Mesothelial cell of epicardium (in vitro differentiated cells): ENCODE data around the gene BAK1. TPM values are rescaled to one million over a fixed set of nuclear protein-coding genes. Genes with fewer than 3 reads are reported as not detected.

Experiments used
- DNase-seq, 2 experiments: peaks; one replicate each; pipeline ENCODE4 v3.0.0; 2021; ENCODE audit warnings: low spot score in 2 of 2; ENCODE audit not compliant: unreplicated experiment in 2 of 2
- H3K27ac Mint-ChIP-seq: 2 replicates; pipeline ENCODE4 v1.8.0; 2021; ENCODE audit warnings: mixed read lengths
- H3K27me3 Mint-ChIP-seq: 2 replicates; pipeline ENCODE4 v1.8.0; 2021; ENCODE audit warnings: low read depth, mixed read lengths
- H3K36me3 Mint-ChIP-seq: 2 replicates; pipeline ENCODE4 v1.8.0; 2021; ENCODE audit warnings: mixed read lengths
- H3K4me1 Mint-ChIP-seq: 2 replicates; pipeline ENCODE4 v1.8.0; 2021; ENCODE audit warnings: mixed read lengths
- H3K4me3 Mint-ChIP-seq: 2 replicates; pipeline ENCODE4 v1.8.0; 2021; ENCODE audit warnings: mild to moderate bottlenecking, moderate library complexity, mixed read lengths
- H3K9me3 Mint-ChIP-seq: 2 replicates; pipeline ENCODE4 v1.8.0; 2021; ENCODE audit warnings: mixed read lengths
- total RNA-seq: library from RNA; stranded (reverse); gene quantifications from 3 replicates; pipeline ENCODE4 v1.2.1, GENCODE V29; 2021
- TF ChIP-seq, protein P1 (sequence below): fragments of 200-600 bp; sonication (generic); IDR thresholded peaks from one replicate; pipeline ENCODE4 v1.5.0; 2021; ENCODE audit warnings: antibody characterized with exemption; ENCODE audit not compliant: unreplicated experiment

BAK1 gene
- total RNA-seq, 1 donor from 2014 or later = 15.0 TPM

DNA sequence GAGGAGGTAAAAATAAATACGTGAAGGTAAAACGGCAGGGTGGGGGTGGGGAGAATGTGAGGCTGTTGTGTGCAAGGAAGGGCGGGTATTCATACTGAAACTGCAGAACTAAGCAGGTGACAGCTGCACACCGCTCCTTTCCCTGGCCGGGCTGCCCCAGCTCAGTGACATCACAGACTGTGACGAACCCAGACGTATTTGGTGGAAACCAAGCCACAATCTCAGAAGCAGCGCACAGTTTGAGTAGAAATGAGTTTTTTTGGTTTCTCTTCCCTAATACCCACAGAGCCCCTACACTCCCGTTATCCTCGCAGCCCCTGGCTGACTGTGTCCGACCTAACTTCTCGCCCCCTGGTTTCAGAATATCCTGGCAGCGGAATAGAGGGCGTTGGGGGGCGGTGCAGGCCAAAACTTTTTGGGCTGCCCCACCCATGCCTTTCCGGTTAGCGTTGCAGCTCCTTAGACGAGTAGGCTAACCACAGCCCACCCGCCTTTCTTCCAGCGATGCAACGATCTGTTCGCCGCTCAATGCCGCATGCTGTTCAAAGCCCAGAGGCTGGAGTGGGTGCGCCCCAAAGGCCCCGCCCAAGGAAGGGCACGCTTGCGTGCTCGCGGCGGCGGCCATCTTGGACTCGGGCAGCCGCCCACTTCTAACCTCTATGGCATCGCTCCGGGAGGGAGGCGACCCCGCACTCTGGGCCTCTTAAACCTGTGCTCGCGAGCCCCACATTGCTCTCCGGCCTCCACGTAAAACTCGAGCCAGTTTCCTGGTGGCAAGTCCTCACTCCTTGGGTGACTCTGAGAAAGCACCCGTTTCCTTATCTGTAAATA is 9.1 kb downstream of the BAK1 start:
- Mint-ChIP-seq H3K4me3 (peak overlapping the region; percentile 86), H3K36me3 (peaks cover 7% of the 10 kb centered on the region), H3K4me1 (peaks cover 16% of the 10 kb centered on the region), H3K27me3 (no peaks in the 10 kb centered on the region), H3K27ac (peak overlapping the region; percentile 95), H3K9me3 (no peaks in the 10 kb centered on the region)
- DNase-seq = peak; percentile 56 to 79
- TF ChIP-seq, protein P1, sequence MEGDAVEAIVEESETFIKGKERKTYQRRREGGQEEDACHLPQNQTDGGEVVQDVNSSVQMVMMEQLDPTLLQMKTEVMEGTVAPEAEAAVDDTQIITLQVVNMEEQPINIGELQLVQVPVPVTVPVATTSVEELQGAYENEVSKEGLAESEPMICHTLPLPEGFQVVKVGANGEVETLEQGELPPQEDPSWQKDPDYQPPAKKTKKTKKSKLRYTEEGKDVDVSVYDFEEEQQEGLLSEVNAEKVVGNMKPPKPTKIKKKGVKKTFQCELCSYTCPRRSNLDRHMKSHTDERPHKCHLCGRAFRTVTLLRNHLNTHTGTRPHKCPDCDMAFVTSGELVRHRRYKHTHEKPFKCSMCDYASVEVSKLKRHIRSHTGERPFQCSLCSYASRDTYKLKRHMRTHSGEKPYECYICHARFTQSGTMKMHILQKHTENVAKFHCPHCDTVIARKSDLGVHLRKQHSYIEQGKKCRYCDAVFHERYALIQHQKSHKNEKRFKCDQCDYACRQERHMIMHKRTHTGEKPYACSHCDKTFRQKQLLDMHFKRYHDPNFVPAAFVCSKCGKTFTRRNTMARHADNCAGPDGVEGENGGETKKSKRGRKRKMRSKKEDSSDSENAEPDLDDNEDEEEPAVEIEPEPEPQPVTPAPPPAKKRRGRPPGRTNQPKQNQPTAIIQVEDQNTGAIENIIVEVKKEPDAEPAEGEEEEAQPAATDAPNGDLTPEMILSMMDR = no peak

DNA sequence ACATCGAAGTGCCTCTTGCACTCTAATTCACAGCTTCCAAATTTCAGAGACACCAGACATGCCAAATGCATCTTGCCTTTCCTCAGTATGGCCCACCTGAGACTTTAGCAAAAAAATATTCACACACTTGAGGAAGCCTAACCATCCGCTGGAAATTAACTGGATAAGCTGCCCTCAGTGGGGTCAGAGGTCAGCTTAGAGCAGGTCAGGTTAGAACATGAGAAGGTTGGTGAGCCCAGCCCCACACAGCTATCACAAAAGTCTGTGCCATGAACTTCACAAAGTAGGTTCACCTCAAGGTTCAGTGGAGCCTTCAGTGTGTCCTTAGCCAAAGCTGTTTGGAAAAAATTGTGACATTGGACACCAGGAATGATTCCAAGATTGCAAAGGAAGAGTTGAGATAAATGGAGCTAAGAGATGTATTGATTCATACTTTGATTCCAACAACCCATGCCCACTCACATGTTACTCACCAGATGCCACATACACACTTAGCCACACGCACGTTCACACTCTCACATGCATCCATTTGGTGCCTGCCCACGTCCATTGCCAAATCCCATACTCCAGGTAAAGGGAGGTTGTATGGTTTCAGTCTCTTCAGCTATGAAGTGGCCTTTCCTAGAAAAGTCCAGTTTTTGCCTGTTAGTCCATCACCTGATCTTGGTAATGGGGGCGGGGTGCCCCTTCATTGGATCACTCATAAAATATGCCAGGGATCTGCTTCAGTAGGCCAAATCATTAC is 11.1 kb downstream of the BAK1 start:
- H3K27ac Mint-ChIP-seq = no peak overlapping the region
- no peaks in the 10 kb centered on the region for H3K36me3 Mint-ChIP-seq
- no peak for DNase-seq
- no peaks in the 10 kb centered on the region for H3K9me3 Mint-ChIP-seq
- no peaks in the 10 kb centered on the region for H3K27me3 Mint-ChIP-seq
- H3K4me1 Mint-ChIP-seq = peaks cover 16% of the 10 kb centered on the region
- TF ChIP-seq, protein P1 = no peak
- no peak overlapping the region for H3K4me3 Mint-ChIP-seq

DNA sequence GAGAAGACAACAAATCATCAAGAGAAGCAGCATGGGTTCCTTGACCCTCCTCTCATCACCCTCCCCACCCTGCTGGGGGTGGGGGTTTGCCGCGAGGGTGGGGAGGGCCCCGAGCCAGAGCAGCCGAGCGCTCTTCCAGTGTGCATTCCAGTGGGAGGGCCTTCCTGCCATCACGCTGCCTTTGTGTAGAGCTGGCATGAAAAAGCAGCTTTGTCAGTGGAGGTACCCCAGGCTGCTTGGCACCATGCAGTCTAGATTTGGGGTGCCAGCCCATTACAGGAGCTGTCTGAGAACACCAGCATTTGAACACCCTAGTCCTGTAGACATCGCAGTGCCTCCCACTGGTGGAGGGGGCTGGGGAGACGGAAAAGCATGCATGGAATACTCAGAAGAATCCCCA is 12.2 kb downstream of the BAK1 start:
- TF ChIP-seq, protein P1 = no peak
- H3K9me3 Mint-ChIP-seq = no peaks in the 10 kb centered on the region
- no peak overlapping the region for H3K27ac Mint-ChIP-seq
- peaks cover 16% of the 10 kb centered on the region for H3K4me1 Mint-ChIP-seq
- no peaks in the 10 kb centered on the region for H3K36me3 Mint-ChIP-seq
- H3K4me3 Mint-ChIP-seq = no peak overlapping the region
- no peak for DNase-seq
- no peaks in the 10 kb centered on the region for H3K27me3 Mint-ChIP-seq

- no peaks in the 10 kb centered on the region for H3K9me3 Mint-ChIP-seq
- H3K27me3 Mint-ChIP-seq = no peaks in the 10 kb centered on the region
- no peak overlapping the region for H3K4me3 Mint-ChIP-seq
- H3K27ac Mint-ChIP-seq = no peak overlapping the region
- peaks cover 11% of the 10 kb centered on the region for H3K4me1 Mint-ChIP-seq
- no peak for DNase-seq
- no peaks in the 10 kb centered on the region for H3K36me3 Mint-ChIP-seq
- TF ChIP-seq, protein P1 = no peak
These were observed 13.6 kb downstream of the BAK1 start for GRCh38 chr6:33566182-33567084.

DNA sequence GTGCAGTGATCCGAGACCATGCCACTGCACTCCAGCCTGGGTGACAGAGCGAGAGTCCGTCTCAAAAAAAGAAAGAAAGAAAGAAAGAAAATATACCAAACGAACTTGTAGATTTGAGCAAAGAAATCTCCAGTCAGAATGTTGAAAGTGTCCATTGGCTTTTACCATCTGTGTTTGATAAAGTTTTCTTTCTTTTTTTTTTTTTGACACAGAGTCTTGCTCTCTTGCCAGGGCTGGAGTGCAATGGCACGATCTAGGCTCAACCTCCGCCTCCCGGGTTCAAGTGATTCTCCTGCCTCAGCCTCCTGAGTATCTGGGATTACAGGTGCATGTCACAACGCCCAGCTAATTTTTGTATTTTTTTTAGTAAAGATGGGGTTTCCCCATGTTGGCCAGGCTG is 21.3 kb downstream of the BAK1 start:
- H3K27me3 Mint-ChIP-seq = no peaks in the 10 kb centered on the region
- no peak overlapping the region for H3K4me3 Mint-ChIP-seq
- H3K36me3 Mint-ChIP-seq = no peaks in the 10 kb centered on the region
- TF ChIP-seq, protein P1 = no peak
- no peaks in the 10 kb centered on the region for H3K4me1 Mint-ChIP-seq
- no peak overlapping the region for H3K27ac Mint-ChIP-seq
- peaks cover 5% of the 10 kb centered on the region for H3K9me3 Mint-ChIP-seq
- no peak for DNase-seq
